Hepatocyte (in vitro differentiated cells): Measurements from ENCODE around the gene RAP1GAP2. TPM values are rescaled to one million over a fixed set of nuclear protein-coding genes. Genes with fewer than 3 reads are reported as not detected.

Experiments
- DNase-seq: peaks from one replicate; pipeline ENCODE4 v3.0.0-alpha.2; 2016; ENCODE audit warnings: low spot score
- H2AFZ ChIP-seq: fragments of 200-600 bp; sonication (generic); 2 replicates; pipeline ENCODE4 v1.6.0; 2016; ENCODE audit warnings: antibody characterized with exemption, mild to moderate bottlenecking
- H3K27ac ChIP-seq: fragments of 200-600 bp; sonication (generic); 2 replicates; pipeline ENCODE4 v1.5.1; 2016; ENCODE audit warnings: mild to moderate bottlenecking
- H3K27me3 ChIP-seq: fragments of 200-600 bp; sonication (generic); 2 replicates; pipeline ENCODE4 v1.6.1; 2016
- H3K36me3 ChIP-seq: fragments of 200-600 bp; sonication (generic); replicated peaks from 2 replicates; pipeline ENCODE4 v1.5.1; 2016; ENCODE audit warnings: low read depth; ENCODE audit not compliant: insufficient read depth
- H3K4me1 ChIP-seq: fragments of 200-600 bp; sonication (generic); 2 replicates; pipeline ENCODE4 v1.5.1; 2016; ENCODE audit warnings: mild to moderate bottlenecking, moderate library complexity; ENCODE audit not compliant: insufficient read depth
- H3K4me2 ChIP-seq: fragments of 200-600 bp; sonication (generic); 2 replicates; pipeline ENCODE4 v1.6.0; 2016
- H3K4me3 ChIP-seq: fragments of 200-600 bp; sonication (generic); 2 replicates; pipeline ENCODE4 v1.5.1; 2016; ENCODE audit warnings: mild to moderate bottlenecking
- H3K79me2 ChIP-seq: fragments of 200-600 bp; sonication (generic); 2 replicates; pipeline ENCODE4 v1.6.0; 2017; ENCODE audit warnings: mild to moderate bottlenecking
- H3K9me2 ChIP-seq: fragments of 200-600 bp; sonication (generic); replicated peaks from 2 replicates; pipeline ENCODE4 v1.6.0; 2017; ENCODE audit warnings: mild to moderate bottlenecking; ENCODE audit not compliant: insufficient read depth
- H3K9me3 ChIP-seq: fragments of 200-600 bp; sonication (generic); 2 replicates; pipeline ENCODE4 v1.5.1; 2016; ENCODE audit warnings: low read depth, mild to moderate bottlenecking
- H4K20me1 ChIP-seq: fragments of 200-600 bp; sonication (generic); 2 replicates; pipeline ENCODE4 v1.6.0; 2016; ENCODE audit warnings: mild to moderate bottlenecking; ENCODE audit not compliant: insufficient read depth, poor library complexity, severe bottlenecking
- CTCF ChIP-seq: fragments of 200-600 bp; sonication (generic); IDR thresholded peaks from 2 replicates; pipeline ENCODE4 v1.5.1; 2016; ENCODE audit warnings: antibody characterized with exemption, mild to moderate bottlenecking; ENCODE audit not compliant: poor library complexity
- EZH2 ChIP-seq: fragments of 200-600 bp; sonication (generic); IDR thresholded peaks from 2 replicates; pipeline ENCODE4 v1.6.1; 2016; ENCODE audit warnings: antibody characterized with exemption, mild to moderate bottlenecking, borderline replicate concordance
- EZH2phosphoT487 ChIP-seq: fragments of 200-600 bp; sonication (generic); IDR thresholded peaks from one replicate; pipeline ENCODE4 v1.6.1; 2018; ENCODE audit warnings: antibody characterized with exemption, mild to moderate bottlenecking, low read depth, moderate library complexity; ENCODE audit not compliant: unreplicated experiment, severe bottlenecking
- WGBS: methylation state at CpG from one replicate; pipeline ENCODE4 v1.1.6; 2016; ENCODE audit warnings: low lambda C conversion rate; ENCODE audit errors: missing lambda C conversion rate; 5-methylcytosine and 5-hydroxymethylcytosine counted together
- polyA plus RNA-seq: library from polyadenylated mRNA; unstranded; fragments of >200 nt; fragmentation: Nextera tagmentation; extraction: Ambion mirVana; gene quantifications from 2 replicates; pipeline ENCODE4 v1.2.1, GENCODE V29; 2016
- total RNA-seq: library from RNA; depleted of rRNA; stranded (reverse); fragments of >200 nt; gene quantifications from 2 replicates; pipeline ENCODE4 v1.2.3, GENCODE V29; 2014

RAP1GAP2 gene
- total and polyA plus RNA-seq, 2 experiments from 2014 or later, result 3.0 to 10.0 TPM

- Histone ChIP-seq H3K4me1 (peaks cover 4% of the 10 kb centered on the region), H3K27me3 (no peaks in the 10 kb centered on the region), H3K27ac (no peak overlapping the region), H3K9me3 (no peaks in the 10 kb centered on the region), H3K4me2 (no peak overlapping the region), H4K20me1 (no peaks in the 10 kb centered on the region), H2AFZ (no peak overlapping the region), H3K36me3 (no peaks in the 10 kb centered on the region), H3K79me2 (no peaks in the 10 kb centered on the region), H3K4me3 (no peak overlapping the region), H3K9me2 (no peaks in the 10 kb centered on the region)
- TF ChIP-seq CTCF (no peak), EZH2phosphoT487 (no peak), EZH2 (no peak)
- WGBS, result 55% methylated on average over 4 of the region's 4 CpGs
- no peak for DNase-seq
Observed at GRCh38 chr17:2803971-2804370, 7.7 kb downstream of the RAP1GAP2 start.

- no peak for TF ChIP-seq CTCF
- no peak for TF ChIP-seq EZH2phosphoT487
- no peak for TF ChIP-seq EZH2
- H2AFZ ChIP-seq, result no peak overlapping the region
- 97% methylated on average over 7 of the region's 7 CpGs for WGBS
Observed at GRCh38 chr17:2804912-2805311, 8.7 kb downstream of the RAP1GAP2 start.

DNA sequence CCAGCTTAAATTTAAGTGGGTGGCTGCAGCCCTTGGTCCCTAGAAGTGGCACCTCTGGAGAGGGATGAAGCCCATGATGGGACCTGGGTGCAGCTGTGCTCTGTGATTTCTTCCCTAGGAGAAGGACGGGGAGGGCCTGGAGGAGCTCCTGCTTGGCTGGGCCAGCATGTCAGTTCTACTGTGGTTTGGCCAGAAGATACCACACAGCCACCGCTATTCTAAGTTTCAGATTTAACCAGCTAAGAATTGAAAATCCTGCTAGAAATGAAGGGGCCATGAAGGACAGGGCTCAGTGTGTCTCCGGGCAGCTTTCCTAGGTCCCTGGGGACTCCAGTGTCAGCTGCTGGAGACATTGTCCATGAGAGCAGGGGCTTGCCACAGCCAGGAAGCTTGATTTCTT, 9.7 kb downstream of the RAP1GAP2 start:
- Histone ChIP-seq H3K36me3 (no peaks in the 10 kb centered on the region), H3K4me3 (no peak overlapping the region), H3K79me2 (no peaks in the 10 kb centered on the region), H3K27ac (no peak overlapping the region), H4K20me1 (no peaks in the 10 kb centered on the region), H3K9me2 (no peaks in the 10 kb centered on the region), H3K4me2 (no peak overlapping the region), H3K4me1 (peaks cover 4% of the 10 kb centered on the region), H3K27me3 (no peaks in the 10 kb centered on the region), H2AFZ (no peak overlapping the region), H3K9me3 (no peaks in the 10 kb centered on the region)
- 95% methylated on average over 3 of the region's 3 CpGs for WGBS
- no peak for TF ChIP-seq EZH2
- no peak for TF ChIP-seq CTCF
- no peak for TF ChIP-seq EZH2phosphoT487
- no peak for DNase-seq

More at GRCh38 chr17:2804912-2805311, 8.7 kb downstream of the RAP1GAP2 start:
- Histone ChIP-seq H3K79me2 (no peaks in the 10 kb centered on the region), H3K4me1 (peaks cover 4% of the 10 kb centered on the region), H3K9me3 (no peaks in the 10 kb centered on the region), H3K27ac (no peak overlapping the region), H3K27me3 (no peaks in the 10 kb centered on the region), H4K20me1 (no peaks in the 10 kb centered on the region), H3K9me2 (no peaks in the 10 kb centered on the region), H3K36me3 (no peaks in the 10 kb centered on the region), H3K4me2 (no peak overlapping the region), H3K4me3 (no peak overlapping the region)
- DNase-seq, result no peak
